Parathyroid adenoma (tissue), 2 donors: ENCODE measurements around the gene TRIOBP.
A peak's percentile ranks its signal among the peaks of the same experiment; 100 is the strongest.

Source experiments
- H2AFZ ChIP-seq: fragments of 300-600 bp; sonication (generic); one replicate; pipeline ENCODE4 v1.7.0; 2017; ENCODE audit warnings: antibody characterized with exemption, mild to moderate bottlenecking
- H3K27ac ChIP-seq: fragments of 300-600 bp; sonication (generic); one replicate; pipeline ENCODE4 v1.7.0; 2017
- H3K27me3 ChIP-seq: fragments of 300-600 bp; sonication (generic); one replicate; pipeline ENCODE4 v1.7.0; 2017; ENCODE audit warnings: low read length; ENCODE audit not compliant: control insufficient read depth, insufficient read depth
- H3K36me3 ChIP-seq: fragments of 300-600 bp; sonication (generic); one replicate; pipeline ENCODE4 v1.7.0; 2017; ENCODE audit warnings: low read length; ENCODE audit not compliant: control insufficient read depth, insufficient read depth
- H3K4me1 ChIP-seq: fragments of 300-600 bp; sonication (generic); one replicate; pipeline ENCODE4 v1.7.0; 2017; ENCODE audit warnings: control low read depth
- H3K4me2 ChIP-seq: fragments of 300-600 bp; sonication (generic); one replicate; pipeline ENCODE4 v1.7.0; 2017; ENCODE audit warnings: low read length
- H3K4me3 ChIP-seq: fragments of 300-600 bp; sonication (generic); one replicate; pipeline ENCODE4 v1.7.0; 2017; ENCODE audit warnings: low read depth, low read length
- H3K79me2 ChIP-seq: fragments of 300-600 bp; sonication (generic); one replicate; pipeline ENCODE4 v1.7.0; 2017; ENCODE audit warnings: control low read depth
- H3K9ac ChIP-seq: fragments of 300-600 bp; sonication (generic); one replicate; pipeline ENCODE4 v1.7.0; 2017; ENCODE audit warnings: mild to moderate bottlenecking
- H3K9me3 ChIP-seq: fragments of 300-600 bp; sonication (generic); one replicate; pipeline ENCODE4 v1.7.0; 2017; ENCODE audit warnings: low read length; ENCODE audit not compliant: control insufficient read depth
- CTCF ChIP-seq: fragments of 300-600 bp; sonication (generic); IDR thresholded peaks from one replicate; pipeline ENCODE4 v1.7.0; 2017; ENCODE audit warnings: antibody characterized with exemption, mild to moderate bottlenecking
- donor health status: primary hyperparathyroidism.

The TRIOBP gene

DNA sequence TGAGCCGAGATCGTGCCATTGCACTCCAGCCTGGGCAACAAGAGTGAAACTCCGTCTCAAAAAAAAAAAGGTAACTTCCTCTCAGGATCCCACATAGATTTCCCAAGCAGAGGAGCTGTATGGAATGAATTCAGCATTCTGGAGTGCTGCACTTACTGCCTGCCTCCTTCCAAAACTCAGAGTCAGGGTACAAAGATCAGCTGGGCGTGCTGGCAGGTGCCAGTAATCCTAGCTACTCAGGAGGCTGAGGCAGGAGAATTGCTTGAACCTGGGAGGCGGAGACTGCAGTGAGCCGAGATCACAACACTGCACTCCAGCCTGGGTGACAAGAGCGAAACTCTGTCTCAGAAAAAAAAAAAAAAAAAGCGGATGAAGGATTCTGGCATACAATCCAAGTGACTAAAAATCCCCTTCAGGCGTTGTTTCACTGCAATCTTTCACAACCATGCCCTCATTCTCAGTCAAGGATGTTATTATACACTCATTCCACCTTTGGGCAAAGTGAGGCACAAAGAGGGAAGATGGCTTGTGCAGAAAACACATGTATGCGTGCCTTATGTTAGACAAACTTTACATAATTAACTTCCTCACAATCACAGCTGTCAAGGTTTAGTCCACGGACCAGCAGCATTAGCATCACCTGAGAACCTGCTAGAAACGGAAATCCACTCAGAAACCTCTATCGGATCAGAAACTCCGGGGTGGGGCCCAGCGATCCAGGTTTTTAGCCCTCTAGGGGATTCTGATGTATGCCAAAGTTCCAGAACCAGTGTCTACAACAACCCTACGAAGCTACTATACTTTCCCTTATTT lies 11.8 kb upstream of the TRIOBP start:
- Histone ChIP-seq H3K9me3 (no peaks in the 10 kb centered on the region), H2AFZ (no peak overlapping the region), H3K4me3 (no peak overlapping the region), H3K4me1 (no peaks in the 10 kb centered on the region), H3K27ac (no peak overlapping the region), H3K4me2 (no peak overlapping the region), H3K79me2 (no peaks in the 10 kb centered on the region), H3K36me3 (no peaks in the 10 kb centered on the region), H3K27me3 (no peaks in the 10 kb centered on the region), H3K9ac (no peak overlapping the region)
- TF ChIP-seq CTCF = no peak

DNA sequence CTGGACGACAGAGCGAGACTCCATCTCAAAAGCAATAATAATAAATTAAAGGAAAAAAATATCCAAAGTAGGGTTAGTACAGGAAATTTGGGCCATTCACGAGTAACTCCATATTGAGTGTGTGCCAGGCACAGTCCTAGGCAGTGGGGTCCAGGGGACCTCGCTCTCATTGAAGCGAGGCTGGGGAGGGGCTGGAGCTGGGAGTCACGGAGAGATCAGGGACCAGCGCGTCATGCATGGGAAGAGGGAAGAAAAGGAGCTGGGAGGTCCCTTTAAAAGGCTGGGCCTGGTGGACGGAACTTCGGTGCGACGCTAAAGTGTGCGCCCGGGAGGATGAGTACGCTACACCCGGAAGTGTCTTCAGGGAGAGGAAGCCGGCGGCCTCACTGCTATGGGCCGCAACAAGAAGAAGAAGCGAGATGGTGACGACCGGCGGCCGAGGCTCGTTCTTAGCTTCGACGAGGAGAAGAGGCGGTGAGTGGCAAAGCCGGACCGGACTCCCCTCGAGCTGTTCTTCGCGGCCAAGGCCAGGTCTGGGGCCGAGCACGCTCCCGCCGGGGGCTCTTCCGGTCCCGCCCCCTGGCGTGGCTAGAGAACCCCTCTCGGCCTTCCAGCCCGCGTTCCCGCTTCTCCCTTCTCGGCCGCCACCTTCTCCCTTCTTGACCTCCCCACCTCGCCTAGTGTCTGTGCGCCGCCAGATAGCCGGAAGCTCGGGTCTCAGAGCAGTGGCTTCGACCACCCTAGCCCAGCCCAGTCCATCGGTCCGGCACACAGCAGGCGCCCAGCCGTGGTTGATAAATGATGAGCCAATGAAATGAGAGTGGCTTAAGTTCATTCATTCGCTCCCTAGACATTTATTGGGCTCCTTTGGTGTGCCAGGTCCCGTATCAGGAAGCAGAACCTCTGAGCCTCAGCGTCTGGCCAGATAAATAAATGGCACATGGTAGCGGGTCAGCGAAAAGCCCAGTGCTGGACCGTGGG lies 10.6 kb upstream of the TRIOBP start, which contains the start of gene NOL12:
TSS of gene NOL12 (plus strand) at position 342 of the 981 bp plus-strand sequence. CDS start at position 392, 50 bp downstream.
- Histone ChIP-seq H3K4me1 (no peaks in the 10 kb centered on the region), H3K79me2 (no peaks in the 10 kb centered on the region), H3K27ac (peak within 1 kb of the TSS; percentile 74), H3K4me2 (peak within 1 kb of the TSS; percentile 93), H3K9me3 (no peaks in the 10 kb centered on the region), H3K9ac (peak within 1 kb of the TSS; percentile 61), H3K27me3 (no peaks in the 10 kb centered on the region), H2AFZ (peak within 1 kb of the TSS; percentile 95), H3K36me3 (no peaks in the 10 kb centered on the region), H3K4me3 (peak within 1 kb of the TSS; percentile 100)
- no peak for TF ChIP-seq CTCF

- H3K27me3 ChIP-seq = no peaks in the 10 kb centered on the region
- no peaks in the 10 kb centered on the region for H3K4me1 ChIP-seq
- TF ChIP-seq CTCF = no peak
- no peak overlapping the region for H2AFZ ChIP-seq
- H3K9me3 ChIP-seq = no peaks in the 10 kb centered on the region
- H3K4me3 ChIP-seq = no peak overlapping the region
- no peaks in the 10 kb centered on the region for H3K79me2 ChIP-seq
- H3K4me2 ChIP-seq = no peak overlapping the region
- no peaks in the 10 kb centered on the region for H3K36me3 ChIP-seq
- no peak overlapping the region for H3K9ac ChIP-seq
- no peak overlapping the region for H3K27ac ChIP-seq
Measured at GRCh38 chr22:37690407-37690806, 6.4 kb upstream of the TRIOBP start.

DNA sequence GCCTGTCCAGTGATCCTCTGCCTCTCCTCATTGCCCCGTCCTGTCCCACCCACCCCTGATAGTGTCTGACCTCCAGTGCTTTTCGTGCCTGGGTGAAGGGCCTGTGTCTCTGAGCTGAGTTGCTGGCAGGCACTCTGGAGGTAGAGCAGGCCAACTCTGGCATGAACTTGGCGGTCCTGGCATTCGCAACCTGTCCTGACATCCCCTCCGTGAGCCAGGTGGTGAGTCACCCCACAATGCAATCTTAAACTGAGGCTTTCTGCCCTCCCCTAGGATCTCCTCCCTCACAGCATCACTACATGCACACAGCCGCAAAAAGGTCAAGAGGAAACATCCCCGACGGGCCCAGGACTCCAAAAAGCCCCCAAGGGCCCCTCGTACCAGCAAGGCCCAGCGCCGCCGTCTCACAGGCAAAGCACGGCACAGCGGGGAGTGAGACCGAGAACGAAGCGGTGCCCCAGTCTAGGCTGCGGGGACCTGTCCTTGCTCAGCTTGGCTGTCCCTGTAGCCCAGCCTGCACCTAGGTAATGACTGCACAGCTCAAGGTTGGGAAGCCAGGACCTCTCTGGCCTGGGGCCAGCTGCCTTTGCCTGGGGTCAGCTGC lies 5.8 kb upstream of the TRIOBP start:
- TF ChIP-seq CTCF = no peak
- no peak overlapping the region for H3K4me3 ChIP-seq
- H3K4me1 ChIP-seq = no peaks in the 10 kb centered on the region
- no peaks in the 10 kb centered on the region for H3K36me3 ChIP-seq
- no peak overlapping the region for H3K4me2 ChIP-seq
- H3K27ac ChIP-seq = no peak overlapping the region
- no peak overlapping the region for H2AFZ ChIP-seq
- no peak overlapping the region for H3K9ac ChIP-seq
- H3K27me3 ChIP-seq = no peaks in the 10 kb centered on the region
- H3K9me3 ChIP-seq = no peaks in the 10 kb centered on the region
- no peaks in the 10 kb centered on the region for H3K79me2 ChIP-seq
